Umbilical cord (tissue), 2 donors: Measurements from ENCODE around the gene NDUFS8. TPM values are rescaled to one million over a fixed set of nuclear protein-coding genes. Genes with fewer than 3 reads are reported as not detected.

Experiments
- DNase-seq: peaks from one replicate; pipeline ENCODE4 v3.0.0-alpha.2; 2015; ENCODE audit warnings: low spot score
- total RNA-seq: library from RNA; depleted of rRNA; stranded (reverse); fragments of >200 nt; gene quantifications from one replicate; pipeline ENCODE4 v1.2.3, GENCODE V29; 2014; ENCODE audit warnings: low replicate concordance; ENCODE audit not compliant: insufficient read depth

The NDUFS8 gene
- total RNA-seq, 1 donor from 2014 or later: 52.7 TPM

- peak; percentile 24 for DNase-seq
Measured at GRCh38 chr11:68002938-68003845, 27.3 kb upstream of the NDUFS8 start.

- peak; percentile 80 for DNase-seq
Measured at GRCh38 chr11:68003846-68004550, 26.5 kb upstream of the NDUFS8 start, which contains the start of gene UNC93B1. UNC93B1 (minus strand) TSS chr11:68004097; CDS start chr11:68004043, 54 bp downstream.

- DNase-seq: no peak
Measured at GRCh38 chr11:68004551-68005335, 25.7 kb upstream of the NDUFS8 start.

- DNase-seq: no peak
Measured at GRCh38 chr11:68006606-68007166, 23.8 kb upstream of the NDUFS8 start.

GRCh38 chr11:68007498-68008380 lies 22.7 kb upstream of the NDUFS8 start:
- DNase-seq: no peak

GRCh38 chr11:68008381-68009337 lies 21.8 kb upstream of the NDUFS8 start:
- no peak for DNase-seq

GRCh38 chr11:68009391-68010089 lies 20.9 kb upstream of the NDUFS8 start:
- peak; percentile 58 for DNase-seq

GRCh38 chr11:68010090-68011041 lies 20.1 kb upstream of the NDUFS8 start, which contains the start of gene ALDH3B1:
ALDH3B1 (plus strand) TSS chr11:68010327; CDS start chr11:68015298, 4,971 bp downstream.
- DNase-seq: peak; percentile 91

- no peak for DNase-seq
Measured at GRCh38 chr11:68011051-68011943, 19.2 kb upstream of the NDUFS8 start.

- DNase-seq: no peak
Measured at GRCh38 chr11:68012044-68012842, 18.2 kb upstream of the NDUFS8 start.

- DNase-seq: peak; percentile 92
Measured at GRCh38 chr11:68012843-68013610, 17.5 kb upstream of the NDUFS8 start.

- DNase-seq: no peak
Measured at GRCh38 chr11:68013611-68014156, 16.8 kb upstream of the NDUFS8 start.

- no peak for DNase-seq
Measured at GRCh38 chr11:68014157-68014946, 16.1 kb upstream of the NDUFS8 start.
